Transverse colon (tissue), 4 donors: ENCODE results near the gene PLIN5. TPM values are rescaled to one million over a fixed set of nuclear protein-coding genes. Genes with fewer than 3 reads are reported as not detected.

ENCODE experiments used
- DNase-seq: peaks from one replicate; pipeline ENCODE4 v3.0.0-alpha.2; 2019
- H3K27ac ChIP-seq, 4 donors: fragments of 200-600 bp; sonication (generic); 2 replicates each; pipeline ENCODE4 v1.5.1; 2016 to 2018; ENCODE audit warnings: inconsistent platforms in 4 of 4
- H3K27me3 ChIP-seq: fragments of 200-600 bp; sonication (generic); 2 replicates; pipeline ENCODE4 v1.5.1; 2017; ENCODE audit warnings: inconsistent platforms
- H3K36me3 ChIP-seq, 4 donors: fragments of 200-600 bp; sonication (generic); 2 replicates each; pipeline ENCODE4 v1.5.1; 2017 to 2019; ENCODE audit warnings: inconsistent platforms in 4 of 4
- H3K4me1 ChIP-seq, 4 donors: fragments of 200-600 bp; sonication (generic); 2 replicates each; pipeline ENCODE4 v1.5.1; 2017 to 2020; ENCODE audit warnings: inconsistent platforms in 4 of 4
- H3K4me3 ChIP-seq, 4 donors: fragments of 200-600 bp; sonication (generic); 1 replicate in 1 of 4; 2 replicates in 3 of 4; pipeline versions ENCODE4 v1.5.1 to v1.6.1; 2017 to 2019; ENCODE audit warnings: inconsistent platforms in 4 of 4
- H3K9me3 ChIP-seq, 2 donors: fragments of 200-600 bp; sonication (generic); 2 replicates each; pipeline ENCODE4 v1.5.1; 2017 to 2019; ENCODE audit warnings: inconsistent platforms in 2 of 2
- CTCF ChIP-seq, 5 experiments: fragments of 200-600 bp in 3 of 5; fragments of 450-650 bp in 2 of 5; sonication (generic) in 3 of 5; IDR thresholded peaks; 1 replicate in 2 of 5; 2 replicates in 3 of 5; pipeline ENCODE4 v1.5.1; 2016 to 2017; ENCODE audit warnings: antibody characterized with exemption in 5 of 5, inconsistent platforms in 3 of 5, mild to moderate bottlenecking in 2 of 5, moderate library complexity in 1 of 5
- EP300 ChIP-seq: sonication (generic); formaldehyde crosslinking; IDR thresholded peaks from one replicate; pipeline ENCODE4 v1.6.1; 2017; ENCODE audit warnings: antibody characterized with exemption, low read depth
- POLR2A ChIP-seq: fragments of 450-650 bp; IDR thresholded peaks from one replicate; pipeline ENCODE4 v1.6.1; 2016; ENCODE audit warnings: antibody characterized with exemption, mild to moderate bottlenecking, moderate library complexity
- POLR2AphosphoS5 ChIP-seq, 3 donors: sonication (generic); formaldehyde crosslinking; IDR thresholded peaks; one replicate each; pipeline ENCODE4 v1.6.1; 2016; ENCODE audit warnings: antibody characterized with exemption in 3 of 3
- WGBS, 2 donors: methylation state at CpG; one replicate each; pipeline ENCODE4 v1.1.5; 2018; ENCODE audit warnings: low coverage in 1 of 2; 5-methylcytosine and 5-hydroxymethylcytosine counted together
- in situ Hi-C, 4 donors: fragments of 200-750 bp; cut with MboI; loops; one replicate each; pipeline versions ENCODE4 v1.15.0 to v1.15.1; 2017; ENCODE audit warnings: low sequenced_read_pairs in 3 of 4, low pct_ligation_motif_present in 1 of 4, low pct_unique_long_range_greater_than_20kb in 1 of 4
- intact Hi-C: fragments of 100-400 bp; cut with DNase I; formaldehyde crosslinking; loops from one replicate; pipeline ENCODE4 v1.15.1; 2023; ENCODE audit warnings: low total_unique reads
- total RNA-seq, 4 donors: library from RNA; depleted of rRNA; stranded (reverse); fragments of >200 nt; gene quantifications; one replicate each; pipeline ENCODE4 v1.1.0, GENCODE V29; 2016

Gene PLIN5
- total RNA-seq, 4 donors from 2014 or later, result 2.7 to 6.7 (median 6.0) TPM; not detected in 1

DNA sequence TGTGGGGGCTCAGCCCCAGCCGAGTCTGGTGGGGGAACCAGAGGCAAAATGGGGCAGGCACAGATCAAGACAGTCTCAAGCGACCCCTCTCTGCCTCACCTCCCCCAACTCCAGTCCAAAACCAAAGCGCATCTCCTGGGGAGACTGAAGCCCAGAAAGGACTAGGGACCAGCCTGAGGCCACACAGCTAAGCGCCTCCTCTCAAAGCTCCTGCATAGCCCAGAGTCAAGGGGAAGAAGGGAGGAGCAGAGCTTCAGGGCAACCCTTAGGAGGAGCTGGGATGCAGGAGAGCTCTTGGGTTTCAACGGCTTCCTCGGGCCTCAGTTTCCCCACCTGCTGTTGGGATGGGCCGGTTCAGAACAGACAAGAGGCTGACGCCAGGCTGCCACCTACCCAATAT, 44.4 kb upstream of the PLIN5 start:
- no peaks in the 10 kb centered on the region for H3K36me3 ChIP-seq
- H3K4me3 ChIP-seq, result no peak overlapping the region
- peaks cover 99% of the 10 kb centered on the region for H3K27me3 ChIP-seq
- WGBS, 2 donors, result 66% methylated on average over 6 of the region's 8 CpGs; no CpG with 5 or more reads in 1 of the 2 donors
- H3K27ac ChIP-seq, result no peak overlapping the region
- H3K9me3 ChIP-seq, result no peaks in the 10 kb centered on the region
- intact Hi-C loops (loop anchor here (5.0 kb wide), 1 partner anchor 58 kb away; the partner anchor contains the start of gene TNFAIP8L1), in situ Hi-C loops (loop anchor here in 3 of 4 donors (10.0 kb wide), 1 partner anchor 45 kb away; no protein-coding TSS in a partner anchor)
- H3K4me1 ChIP-seq, result peaks cover 5 to 14% (median 10%) of the 10 kb centered on the region in 4 donors
- TF ChIP-seq POLR2AphosphoS5 (IDR thresholded peaks at IDR 0.05) (no peak), CTCF (IDR thresholded peaks at IDR 0.05) (no peak), POLR2A (no peak), EP300 (no peak)
- DNase-seq, result no peak

- intact Hi-C loops, result loop anchor here (5.0 kb wide), 1 partner anchor 59 kb away; the partner anchor contains the start of gene TNFAIP8L1
- Histone ChIP-seq H3K27ac (no peak overlapping the region), H3K9me3 (no peaks in the 10 kb centered on the region), H3K4me1 (peaks cover 0 to 8% (median 5%) of the 10 kb centered on the region in 4 donors), H3K27me3 (peaks cover 99% of the 10 kb centered on the region), H3K36me3 (no peaks in the 10 kb centered on the region), H3K4me3 (no peak overlapping the region)
- no peak for TF ChIP-seq CTCF (IDR thresholded peaks at IDR 0.05)
- TF ChIP-seq POLR2AphosphoS5 (IDR thresholded peaks at IDR 0.05), result no peak
- TF ChIP-seq EP300, result no peak
- no peak for TF ChIP-seq POLR2A
- in situ Hi-C loops, result loop anchor here in 3 of 4 donors (10.0 kb wide), 1 partner anchor 46 kb away; no protein-coding TSS in a partner anchor
- 47 to 60% methylated on average over 1 to 11 of the region's 11 CpGs for WGBS, 2 donors
- DNase-seq, result no peak
Observed at GRCh38 chr19:4578552-4579248, 43.7 kb upstream of the PLIN5 start.

- in situ Hi-C loops, result loop anchor here in 3 of 4 donors (10.0 kb wide), 1 partner anchor 48 kb away; no protein-coding TSS in a partner anchor
- Histone ChIP-seq H3K4me3 (no peak overlapping the region), H3K27me3 (peaks cover 93% of the 10 kb centered on the region), H3K36me3 (no peaks in the 10 kb centered on the region), H3K27ac (no peak overlapping the region), H3K4me1 (peaks cover 0 to 8% (median 5%) of the 10 kb centered on the region in 4 donors), H3K9me3 (no peaks in the 10 kb centered on the region)
- 67 to 80% methylated on average over 1 to 5 of the region's 5 CpGs for WGBS, 2 donors
- TF ChIP-seq POLR2A, result no peak
- no peak for TF ChIP-seq EP300
- intact Hi-C loops, result loop anchor here (5.0 kb wide), 1 partner anchor 60 kb away; the partner anchor contains the start of gene TNFAIP8L1
- no peak for DNase-seq
Observed at GRCh38 chr19:4577020-4577782, 42.2 kb upstream of the PLIN5 start.

DNA sequence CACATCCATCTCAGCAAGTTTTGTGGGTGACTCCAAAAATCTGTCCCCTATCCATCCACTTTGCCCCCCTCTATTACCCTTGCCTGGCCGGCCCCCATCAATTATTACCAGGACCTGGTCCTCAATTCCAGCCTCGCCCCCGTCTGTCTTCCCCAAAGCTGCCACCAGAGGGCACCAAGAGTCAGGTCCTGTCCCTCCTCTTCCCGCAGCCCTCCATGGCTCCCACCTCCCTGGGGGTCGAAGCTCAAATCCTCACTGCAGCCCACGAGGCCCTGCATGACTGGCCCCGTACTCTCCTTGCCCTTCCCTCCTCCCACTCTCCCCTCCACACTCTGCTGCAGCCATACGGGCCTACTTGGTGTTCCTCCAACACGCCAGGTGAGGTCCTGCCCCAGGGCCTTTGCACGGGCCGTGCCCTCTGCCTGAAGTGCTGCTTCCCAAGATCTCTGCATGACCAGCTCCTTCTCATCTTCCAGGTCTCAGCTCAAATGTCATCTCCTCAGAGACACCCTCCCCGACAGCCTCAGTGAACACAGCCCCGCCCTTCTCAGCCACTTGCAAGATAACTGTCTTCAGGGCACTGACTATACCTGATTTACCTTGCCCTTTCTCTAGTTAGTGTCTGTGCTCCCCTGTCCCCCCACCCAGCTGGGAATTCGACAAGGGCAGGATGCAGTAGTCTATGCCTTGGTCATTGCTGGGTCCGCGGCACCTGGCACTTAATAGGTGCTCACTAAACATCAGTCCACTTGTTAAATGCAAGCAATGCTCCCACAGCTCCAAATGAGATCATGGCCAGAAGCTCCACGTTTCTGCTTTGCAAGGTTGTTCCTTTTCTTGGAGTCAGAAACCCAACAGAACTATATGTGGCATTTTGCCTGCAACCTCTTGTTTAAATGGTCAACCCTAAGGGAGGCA, 41.3 kb upstream of the PLIN5 start:
- H3K27me3 ChIP-seq, result peaks cover 86% of the 10 kb centered on the region
- no peaks in the 10 kb centered on the region for H3K36me3 ChIP-seq
- H3K27ac ChIP-seq, result peak overlapping the region in 2 of 4 donors; percentile 6 to 26
- 48 to 100% methylated on average over 3 to 17 of the region's 17 CpGs for WGBS, 2 donors
- peak; percentile 68 for DNase-seq
- TF ChIP-seq CTCF (IDR thresholded peaks at IDR 0.05), result peak; percentile 65 to 74 (median 70)
- no peak for TF ChIP-seq POLR2A
- TF ChIP-seq EP300, result no peak
- in situ Hi-C loops, result loop anchor here in 3 of 4 donors (10.0 kb wide), 1 partner anchor 49 kb away; no protein-coding TSS in a partner anchor
- intact Hi-C loops, result loop anchor here (5.0 kb wide), 1 partner anchor 61 kb away; the partner anchor contains the start of gene TNFAIP8L1
- no peaks in the 10 kb centered on the region for H3K9me3 ChIP-seq
- no peak overlapping the region for H3K4me3 ChIP-seq
- H3K4me1 ChIP-seq, result peaks cover 0 to 8% (median 5%) of the 10 kb centered on the region in 4 donors
